Measurements from ENCODE around the gene CLEC2A.

- no peak for TF ChIP-seq ZFX (IDR thresholded peaks at IDR 0.05; ENCODE audit: borderline replicate concordance)
- no peak for TF ChIP-seq CTCF (IDR thresholded peaks at IDR 0.05)
These were observed 15.5 kb upstream of the CLEC2A start for GRCh38 chr12:9947674-9948073.
